B cell (primary cell): Measurements from ENCODE around the gene ERCC3. TPM values are rescaled to one million over a fixed set of nuclear protein-coding genes. Genes with fewer than 3 reads are reported as not detected.

Source experiments
- ATAC-seq: fragments of 200-7000 bp; cut with Tn5 transposase; one replicate; pipeline ENCODE4 v1.10.0; 2021; ENCODE audit warnings: low read depth, mild to moderate bottlenecking, moderate number of reproducible peaks, moderate library complexity
- CTCF ChIA-PET: fragments of 350-600 bp; sonication (Branson Sonifier 250); formaldehyde crosslinking; loops from one replicate; lab custom pipeline; 2021; ENCODE audit warnings: antibody characterized with exemption, inconsistent platforms; lab: Charles Lee
- POLR2A ChIA-PET: fragments of 350-600 bp; sonication (Branson Sonifier 250); formaldehyde crosslinking; loops from one replicate; lab custom pipeline; 2021; ENCODE audit warnings: antibody characterized with exemption; lab: Charles Lee
- DNase-seq: peaks from one replicate; pipeline ENCODE4 v3.0.0; 2013
- H2AFZ ChIP-seq: 2 replicates; pipeline ENCODE4 v1.6.1; 2012; ENCODE audit warnings: mild to moderate bottlenecking, low read depth, low read length; ENCODE audit not compliant: insufficient read depth, poor library complexity, severe bottlenecking
- H3K27ac ChIP-seq, 2 donors: 1 replicate in 1 of 2; 2 replicates in 1 of 2; pipeline ENCODE4 v1.5.1; 2012 to 2013; ENCODE audit warnings: low read length in 2 of 2, mild to moderate bottlenecking in 2 of 2, moderate library complexity in 1 of 2
- H3K27me3 ChIP-seq, 4 experiments: fragments of 200-600 bp in 1 of 4; sonication (generic) in 1 of 4; replicated peaks in 1 of 4; 1 replicate in 2 of 4; 2 replicates in 2 of 4; pipeline versions ENCODE4 v1.6.1 to v1.7.0; 2013 to 2016; ENCODE audit warnings: low read length in 3 of 4, mild to moderate bottlenecking in 2 of 4, mixed read lengths in 1 of 4, moderate library complexity in 1 of 4; ENCODE audit not compliant: insufficient read depth in 4 of 4, control insufficient read depth in 3 of 4; ENCODE audit errors: control extremely low read depth in 1 of 4
- H3K36me3 ChIP-seq, 2 experiments: replicated peaks in 1 of 2; 1 replicate in 1 of 2; 2 replicates in 1 of 2; pipeline versions ENCODE4 v1.6.1 to v1.7.1; 2013; ENCODE audit warnings: low read length in 1 of 2; ENCODE audit not compliant: insufficient read depth in 2 of 2, control insufficient read depth in 1 of 2; ENCODE audit errors: control extremely low read depth in 1 of 2, extremely low read depth in 1 of 2
- H3K4me1 ChIP-seq, 2 donors: fragments of 200-600 bp in 1 of 2; sonication (generic) in 1 of 2; 1 replicate in 1 of 2; 2 replicates in 1 of 2; pipeline versions ENCODE4 v1.5.1 to v1.6.1; 2013 to 2017; ENCODE audit warnings: low read length in 2 of 2; ENCODE audit not compliant: control insufficient read depth in 2 of 2, insufficient read depth in 2 of 2
- H3K4me2 ChIP-seq: replicated peaks from 2 replicates; pipeline ENCODE3; 2012; ENCODE audit warnings: mild to moderate bottlenecking, low read depth, low read length; ENCODE audit not compliant: poor library complexity, severe bottlenecking
- H3K4me3 ChIP-seq, 5 experiments: fragments of 200-600 bp in 1 of 5; sonication (generic) in 1 of 5; 1 replicate in 3 of 5; 2 replicates in 2 of 5; pipeline versions ENCODE4 v1.5.1 to v1.7.0; 2011 to 2016; ENCODE audit warnings: low read length in 4 of 5, mild to moderate bottlenecking in 4 of 5, low read depth in 2 of 5, control low read depth in 1 of 5, moderate library complexity in 1 of 5; ENCODE audit not compliant: insufficient read depth in 1 of 5; ENCODE audit errors: control extremely low read depth in 1 of 5, extremely low read depth in 1 of 5
- H3K79me2 ChIP-seq: fragments of 200-600 bp; sonication (generic); one replicate; pipeline ENCODE4 v1.6.0; 2016; ENCODE audit warnings: low read length; ENCODE audit not compliant: control insufficient read depth, insufficient read depth
- H3K9ac ChIP-seq: fragments of 200-600 bp; sonication (generic); 2 replicates; pipeline ENCODE4 v1.6.1; 2017; ENCODE audit warnings: mild to moderate bottlenecking, low read length, moderate library complexity
- H3K9me3 ChIP-seq, 3 donors: one replicate each; pipeline versions ENCODE4 v1.6.1 to v1.7.1; 2013; ENCODE audit warnings: low read length in 2 of 3; ENCODE audit not compliant: control insufficient read depth in 2 of 3, insufficient read depth in 1 of 3; ENCODE audit errors: control extremely low read depth in 1 of 3
- H4K20me1 ChIP-seq: 2 replicates; pipeline ENCODE4 v1.6.0; 2012; ENCODE audit warnings: mild to moderate bottlenecking, low read length; ENCODE audit not compliant: insufficient read depth, control insufficient read depth, poor library complexity, severe bottlenecking
- H3K27ac Mint-ChIP-seq: one replicate; pipeline ENCODE4 v1.8.0; 2021; ENCODE audit warnings: mixed read lengths
- H3K27me3 Mint-ChIP-seq: one replicate; pipeline ENCODE4 v1.8.0; 2021; ENCODE audit warnings: mixed read lengths
- H3K4me1 Mint-ChIP-seq: one replicate; pipeline ENCODE4 v1.8.0; 2021; ENCODE audit warnings: mixed read lengths
- H3K4me3 Mint-ChIP-seq: one replicate; pipeline ENCODE4 v1.8.0; 2021; ENCODE audit warnings: mixed read lengths
- H3K9me3 Mint-ChIP-seq: one replicate; pipeline ENCODE4 v1.8.0; 2022; ENCODE audit warnings: mixed read lengths; ENCODE audit not compliant: insufficient read depth
- EZH2 ChIP-seq: IDR thresholded peaks from 2 replicates; pipeline ENCODE4 v1.6.1; 2012; ENCODE audit warnings: borderline replicate concordance, low read depth, mild to moderate bottlenecking, moderate library complexity, low read length; ENCODE audit not compliant: insufficient read depth, poor library complexity, severe bottlenecking
- WGBS: methylation state at CpG from one replicate; pipeline ENCODE4 v1.1.5; 2013; ENCODE audit warnings: missing lambda C conversion rate; ENCODE audit not compliant: insufficient coverage; 5-methylcytosine and 5-hydroxymethylcytosine counted together
- intact Hi-C: fragments of 100-400 bp; cut with micrococcal nuclease; formaldehyde crosslinking; loops from one replicate; pipeline ENCODE4 v1.10.0; 2022
- polyA plus RNA-seq: library from polyadenylated mRNA; depleted of rRNA; stranded (reverse); fragments of >200 nt; gene quantifications from 2 replicates; pipeline ENCODE4 v1.2.3, GENCODE V29; 2012
- total RNA-seq, 2 donors: library from RNA; stranded (reverse); fragments of 120-200 nt in 1 of 2; gene quantifications; 1 replicate in 1 of 2; 2 replicates in 1 of 2; pipeline versions ENCODE4 v1.2.3 to v1.2.4, GENCODE V29; 2013 to 2022
- TF ChIP-seq, protein P1 (sequence below): fragments of 200-600 bp; IDR thresholded peaks from one replicate; pipeline ENCODE4 v1.8.0; 2022; ENCODE audit warnings: antibody characterized with exemption, mild to moderate bottlenecking

ERCC3 gene
- total and polyA plus RNA-seq, 2 donors (not counting 1 experiment from before 2014, with no cell fraction given): 74.4 to 79.3 TPM

DNA sequence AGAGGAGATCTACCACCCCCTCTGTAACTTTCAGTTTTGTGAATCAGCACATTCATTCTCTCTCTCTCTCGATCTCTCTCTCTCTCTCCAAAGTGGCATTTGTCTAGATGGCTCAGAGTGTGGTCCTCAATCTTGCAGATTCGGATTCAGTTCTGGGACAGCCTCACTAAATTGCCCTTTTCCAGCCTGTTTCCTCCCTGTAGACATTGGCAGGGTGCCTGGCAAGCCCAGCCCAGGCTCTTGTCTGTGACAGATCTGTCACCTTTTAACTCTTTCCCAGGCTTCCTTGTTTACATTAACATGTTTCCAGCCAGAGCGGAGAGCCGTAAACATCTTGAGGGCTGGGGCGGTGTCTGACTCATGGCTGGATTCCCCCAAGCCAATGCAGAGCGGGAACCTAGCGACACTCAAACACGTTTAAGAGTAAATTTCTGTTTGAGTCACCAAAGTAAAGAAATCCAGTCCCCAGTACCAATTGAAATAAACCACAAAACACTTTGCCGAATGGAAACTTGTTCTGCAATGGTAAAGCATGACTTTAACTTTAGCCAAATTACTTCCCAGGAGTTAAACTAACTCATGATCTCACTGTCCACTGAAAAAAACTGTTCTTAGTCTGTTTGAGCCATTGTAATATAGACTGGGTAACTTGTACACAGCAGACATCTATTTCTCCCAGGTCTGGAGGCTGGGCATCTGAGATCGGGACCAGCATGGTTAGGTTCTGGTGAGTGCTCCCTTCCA, 67.3 kb downstream of the ERCC3 start:
- Mint-ChIP-seq H3K27ac (no peak overlapping the region), H3K9me3 (peaks cover 4% of the 10 kb centered on the region), H3K27me3 (peaks cover 45% of the 10 kb centered on the region), H3K4me3 (no peak overlapping the region), H3K4me1 (no peaks in the 10 kb centered on the region)
- ChIA-PET POLR2A (no interaction called here), CTCF (no interaction called here)
- H3K4me1 ChIP-seq: no peaks in the 10 kb centered on the region
- H2AFZ ChIP-seq: no peak overlapping the region
- no peak for ATAC-seq
- H4K20me1 ChIP-seq: no peaks in the 10 kb centered on the region
- 38% methylated on average over 5 of the region's 10 CpGs for WGBS
- H3K9me3 ChIP-seq: peaks cover 0 to 16% (median 7%) of the 10 kb centered on the region in 3 donors
- H3K27ac ChIP-seq: no peak overlapping the region
- intact Hi-C loops: no loop called here
- no peak overlapping the region for H3K9ac ChIP-seq
- TF ChIP-seq EZH2: no peak
- TF ChIP-seq, protein P1, sequence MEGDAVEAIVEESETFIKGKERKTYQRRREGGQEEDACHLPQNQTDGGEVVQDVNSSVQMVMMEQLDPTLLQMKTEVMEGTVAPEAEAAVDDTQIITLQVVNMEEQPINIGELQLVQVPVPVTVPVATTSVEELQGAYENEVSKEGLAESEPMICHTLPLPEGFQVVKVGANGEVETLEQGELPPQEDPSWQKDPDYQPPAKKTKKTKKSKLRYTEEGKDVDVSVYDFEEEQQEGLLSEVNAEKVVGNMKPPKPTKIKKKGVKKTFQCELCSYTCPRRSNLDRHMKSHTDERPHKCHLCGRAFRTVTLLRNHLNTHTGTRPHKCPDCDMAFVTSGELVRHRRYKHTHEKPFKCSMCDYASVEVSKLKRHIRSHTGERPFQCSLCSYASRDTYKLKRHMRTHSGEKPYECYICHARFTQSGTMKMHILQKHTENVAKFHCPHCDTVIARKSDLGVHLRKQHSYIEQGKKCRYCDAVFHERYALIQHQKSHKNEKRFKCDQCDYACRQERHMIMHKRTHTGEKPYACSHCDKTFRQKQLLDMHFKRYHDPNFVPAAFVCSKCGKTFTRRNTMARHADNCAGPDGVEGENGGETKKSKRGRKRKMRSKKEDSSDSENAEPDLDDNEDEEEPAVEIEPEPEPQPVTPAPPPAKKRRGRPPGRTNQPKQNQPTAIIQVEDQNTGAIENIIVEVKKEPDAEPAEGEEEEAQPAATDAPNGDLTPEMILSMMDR: no peak
- no peak overlapping the region for H3K4me3 ChIP-seq
- no peak for DNase-seq
- H3K79me2 ChIP-seq: no peaks in the 10 kb centered on the region
- peaks cover 0 to 31% (median 13%) of the 10 kb centered on the region in 4 experiments for H3K27me3 ChIP-seq
- H3K4me2 ChIP-seq: no peak overlapping the region
- no peaks in the 10 kb centered on the region for H3K36me3 ChIP-seq

DNA sequence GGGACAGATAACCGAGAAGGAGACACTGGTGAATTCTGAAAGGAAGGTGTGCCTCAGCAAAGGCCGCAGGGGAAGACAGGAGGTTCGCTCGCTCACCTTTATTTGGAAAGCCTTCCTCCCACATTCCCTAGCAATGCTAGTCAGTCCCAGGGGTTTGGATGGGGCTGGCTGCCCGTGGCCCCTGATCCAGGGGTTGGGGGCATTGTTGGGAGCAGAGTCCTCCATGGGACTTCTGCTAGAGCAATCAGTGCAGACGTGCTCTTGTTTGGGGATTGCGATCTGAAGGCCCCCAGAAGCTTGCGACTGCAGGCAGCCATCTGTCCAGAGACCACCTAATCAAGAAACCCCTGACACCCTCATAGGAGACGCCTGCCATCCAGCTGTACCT, 67.8 kb downstream of the ERCC3 start:
- no peak overlapping the region for H3K4me3 Mint-ChIP-seq
- H3K36me3 ChIP-seq: no peaks in the 10 kb centered on the region
- CTCF ChIA-PET: no interaction called here
- no peak for TF ChIP-seq EZH2
- TF ChIP-seq, protein P1: no peak
- no peak overlapping the region for H3K27ac Mint-ChIP-seq
- H3K4me2 ChIP-seq: no peak overlapping the region
- peaks cover 0 to 35% (median 15%) of the 10 kb centered on the region in 4 experiments for H3K27me3 ChIP-seq
- WGBS: 86% methylated on average over 7 of the region's 9 CpGs
- no peak overlapping the region for H3K9ac ChIP-seq
- H3K79me2 ChIP-seq: no peaks in the 10 kb centered on the region
- intact Hi-C loops: no loop called here
- H3K9me3 ChIP-seq: peaks cover 0 to 20% (median 7%) of the 10 kb centered on the region in 3 donors
- H3K4me3 ChIP-seq: no peak overlapping the region
- H3K4me1 Mint-ChIP-seq: no peaks in the 10 kb centered on the region
- H3K27ac ChIP-seq: no peak overlapping the region
- H4K20me1 ChIP-seq: no peaks in the 10 kb centered on the region
- DNase-seq: no peak
- peaks cover 0 to under 1% of the 10 kb centered on the region in 2 donors for H3K4me1 ChIP-seq
- peaks cover 45% of the 10 kb centered on the region for H3K27me3 Mint-ChIP-seq
- POLR2A ChIA-PET: no interaction called here
- H3K9me3 Mint-ChIP-seq: peaks cover 4% of the 10 kb centered on the region
- ATAC-seq: no peak
- no peak overlapping the region for H2AFZ ChIP-seq
